GM11168 (cell line): ENCODE measurements around the gene DOCK9.
"Not testable (repeated sequence)": the region's sequence is repeated elsewhere in the genome, so short reads cannot be mapped to it uniquely, and the experiment has no call there.

Experiments used
- in situ Hi-C: fragments of 300-500 bp; cut with MboI; formaldehyde crosslinking; loops from one replicate; pipeline ENCODE4 v1.12.0; 2022; ENCODE audit warnings: low sequenced_read_pairs; ENCODE audit not compliant: unreplicated experiment

Gene DOCK9

GRCh38 chr13:98816406-98816805 lies 161.5 kb downstream of the DOCK9 start:
- in situ Hi-C loops: no loop called here

- in situ Hi-C loops: no loop called here
Observed at GRCh38 chr13:98813993-98814392, 163.9 kb downstream of the DOCK9 start.

GRCh38 chr13:98812186-98812790 lies 165.6 kb downstream of the DOCK9 start:
- in situ Hi-C loops: not testable (repeated sequence)

- in situ Hi-C loops: no loop called here
Observed at GRCh38 chr13:98810746-98811145, 167.1 kb downstream of the DOCK9 start.

GRCh38 chr13:98809345-98809777 lies 168.5 kb downstream of the DOCK9 start:
- in situ Hi-C loops: no loop called here

- in situ Hi-C loops: no loop called here
Observed at GRCh38 chr13:98807774-98808173, 170.1 kb downstream of the DOCK9 start.

GRCh38 chr13:98804336-98804855 lies 173.5 kb downstream of the DOCK9 start:
- in situ Hi-C loops: no loop called here

- in situ Hi-C loops: no loop called here
Observed at GRCh38 chr13:98803921-98804320, 173.9 kb downstream of the DOCK9 start.

- in situ Hi-C loops: no loop called here
Observed at GRCh38 chr13:98803111-98803561, 174.7 kb downstream of the DOCK9 start.

- in situ Hi-C loops: no loop called here
Observed at GRCh38 chr13:98802559-98802958, 175.3 kb downstream of the DOCK9 start.

- in situ Hi-C loops: no loop called here
Observed at GRCh38 chr13:98801626-98802418, 176.0 kb downstream of the DOCK9 start.

- in situ Hi-C loops: no loop called here
Observed at GRCh38 chr13:98800078-98800477, 177.8 kb downstream of the DOCK9 start.

- in situ Hi-C loops: no loop called here
Observed at GRCh38 chr13:98798849-98799645, 178.8 kb downstream of the DOCK9 start.

- in situ Hi-C loops: no loop called here
Observed at GRCh38 chr13:98797456-98797855, 180.4 kb downstream of the DOCK9 start.

GRCh38 chr13:98796798-98797197 lies 181.1 kb downstream of the DOCK9 start:
- in situ Hi-C loops: no loop called here

- in situ Hi-C loops: no loop called here
Observed at GRCh38 chr13:98796191-98796590, 181.7 kb downstream of the DOCK9 start.

- in situ Hi-C loops: no loop called here
Observed at GRCh38 chr13:98795220-98795619, 182.6 kb downstream of the DOCK9 start.

GRCh38 chr13:98794498-98794897 lies 183.4 kb downstream of the DOCK9 start:
- in situ Hi-C loops: no loop called here

GRCh38 chr13:98792785-98793495 lies 184.9 kb downstream of the DOCK9 start:
- in situ Hi-C loops: no loop called here

- in situ Hi-C loops: no loop called here
Observed at GRCh38 chr13:98792321-98792720, 185.5 kb downstream of the DOCK9 start.
